Measurements from ENCODE around the gene CHRDL2. TPM values are rescaled to one million over a fixed set of nuclear protein-coding genes. Genes with fewer than 3 reads are reported as not detected.
A peak's percentile ranks its signal among the peaks of the same experiment; 100 is the strongest.

The CHRDL2 gene
- total RNA-seq, 1 experiment from 2014 or later, result 0.37 TPM

- H3K27me3 Mint-ChIP-seq (ENCODE audit: low read depth), result peaks cover 57% of the 10 kb centered on the region
Measured at GRCh38 chr11:74734559-74734925, 3.3 kb upstream of the CHRDL2 start.

GRCh38 chr11:74730571-74731260 is 510 bp downstream of the CHRDL2 start:
- Mint-ChIP-seq H3K4me1 (peaks cover 14% of the 10 kb centered on the region), H3K9me3 (no peaks in the 10 kb centered on the region), H3K36me3 (no peaks in the 10 kb centered on the region), H3K27me3 (ENCODE audit: low read depth) (peaks cover 89% of the 10 kb centered on the region), H3K27ac (no peak overlapping the region), H3K4me3 (peak overlapping the region; percentile 82)
- ATAC-seq (peak; percentile 53), DNase-seq (ENCODE audit: low spot score) (peak; percentile 43)
- 0 out of 2 replicates have a peak, but pooled peaks have one; percentile 70 for TF ChIP-seq ZNF512 (CRISPR knock-in tag; IDR thresholded peaks at IDR 0.05; ENCODE audit: borderline replicate concordance)
- TF ChIP-seq ZMAT4 (CRISPR knock-in tag; IDR thresholded peaks at IDR 0.05), result no peak
- peak; percentile 43; the same call in 1 of the 2 replicates for TF ChIP-seq E2F1 (CRISPR knock-in tag; IDR thresholded peaks at IDR 0.05)
- TF ChIP-seq SP1 (CRISPR knock-in tag; conservative IDR thresholded peaks at IDR 0.05), result no peak
- no peak for TF ChIP-seq GTF2I (CRISPR knock-in tag; conservative IDR thresholded peaks at IDR 0.05)
- 0 out of 2 replicates have a peak, but pooled peaks have one; percentile 19 for TF ChIP-seq HMGXB4 (CRISPR knock-in tag; IDR thresholded peaks at IDR 0.05)
- no peak for TF ChIP-seq KAT7 (CRISPR knock-in tag; IDR thresholded peaks at IDR 0.05; ENCODE audit: borderline replicate concordance)
- ChIA-PET CTCF (interaction anchor here (2.0 to 3.1 kb wide), 2 partner anchors 9 to 29 kb away, joined by 9 to 50 read pairs; no protein-coding TSS in a partner anchor), POLR2A (no interaction called here)

More at GRCh38 chr11:74734559-74734925, 3.3 kb upstream of the CHRDL2 start:
- CTCF ChIA-PET, result interaction anchor here (1.2 to 3.3 kb wide), 3 partner anchors 8 to 40 kb away, joined by 3 to 19 read pairs (median 6); no protein-coding TSS in a partner anchor
- Mint-ChIP-seq H3K27ac (no peak overlapping the region), H3K4me1 (peaks cover 14% of the 10 kb centered on the region), H3K4me3 (no peak overlapping the region), H3K36me3 (no peaks in the 10 kb centered on the region), H3K9me3 (no peaks in the 10 kb centered on the region)
- POLR2A ChIA-PET, result interaction anchor here (0.6 to 0.7 kb wide), 2 partner anchors 158 to 989 kb away, joined by 3 read pairs; no protein-coding TSS in a partner anchor
- ATAC-seq (no peak), DNase-seq (ENCODE audit: low spot score) (no peak)
- TF ChIP-seq USF1 (CRISPR knock-in tag; IDR thresholded peaks at IDR 0.05) (no peak), E2F1 (CRISPR knock-in tag; IDR thresholded peaks at IDR 0.05) (no peak), TEAD4 (CRISPR knock-in tag; IDR thresholded peaks at IDR 0.05) (no peak), ATF2 (CRISPR knock-in tag; IDR thresholded peaks at IDR 0.05; ENCODE audit: borderline replicate concordance, low read depth) (no peak), RELA (CRISPR knock-in tag; IDR thresholded peaks at IDR 0.05; ENCODE audit: borderline replicate concordance) (no peak), ZNF232 (CRISPR knock-in tag; IDR thresholded peaks at IDR 0.05) (no peak)

All from WTC11 (cell line).